OCI-LY7 (cell line): ENCODE measurements around the gene MUC5B. TPM values are rescaled to one million over a fixed set of nuclear protein-coding genes. Genes with fewer than 3 reads are reported as not detected.

Experiments
- BruUV-seq: library from RNA; stranded (reverse); fragments of 400-500 nt; replicated peaks from 2 replicates; lab custom pipeline; 2021; lab: Mats Ljungman, UMichigan
- CTCF ChIA-PET: fragments of 300-600 bp; sonication (Branson Sonifier 250); formaldehyde crosslinking; loops from one replicate; lab custom pipeline; 2022; ENCODE audit warnings: antibody characterized with exemption; ENCODE audit not compliant: unreplicated experiment; lab: Charles Lee
- POLR2A ChIA-PET: fragments of 300-600 bp; sonication (Branson Sonifier 250); formaldehyde crosslinking; loops from one replicate; lab custom pipeline; 2022; ENCODE audit warnings: antibody characterized with exemption; lab: Charles Lee
- DNase-seq: peaks from one replicate; pipeline ENCODE4 v3.0.0-alpha.2; 2015; ENCODE audit warnings: low spot score
- H2AFZ ChIP-seq: fragments of 200-600 bp; sonication (generic), shearing (Covaris generic); 2 replicates; pipeline ENCODE4 v1.6.1; 2014; ENCODE audit warnings: mild to moderate bottlenecking, antibody characterized with exemption, low read length, moderate library complexity
- H3K27ac ChIP-seq: fragments of 200-600 bp; sonication (generic); 2 replicates; pipeline ENCODE4 v1.5.1; 2014; ENCODE audit warnings: mixed run types, low read depth, mild to moderate bottlenecking, moderate library complexity, low read length, inconsistent platforms; ENCODE audit not compliant: poor library complexity, severe bottlenecking
- H3K36me3 ChIP-seq: fragments of 200-600 bp; sonication (generic); 2 replicates; pipeline ENCODE4 v1.6.1; 2014; ENCODE audit warnings: mild to moderate bottlenecking, antibody characterized with exemption, low read length, moderate library complexity, mixed read lengths; ENCODE audit not compliant: insufficient read depth
- H3K4me1 ChIP-seq: fragments of 200-600 bp; sonication (generic); 2 replicates; pipeline ENCODE4 v1.5.1; 2014; ENCODE audit warnings: mild to moderate bottlenecking, low read length; ENCODE audit not compliant: insufficient read depth, poor library complexity, severe bottlenecking
- H3K4me2 ChIP-seq: fragments of 200-600 bp; sonication (generic); 2 replicates; pipeline ENCODE4 v1.6.1; 2014; ENCODE audit warnings: mild to moderate bottlenecking, low read length
- H3K4me3 ChIP-seq: fragments of 200-600 bp; sonication (generic); 2 replicates; pipeline ENCODE4 v1.5.1; 2014; ENCODE audit warnings: mild to moderate bottlenecking, low read depth, low read length; ENCODE audit not compliant: poor library complexity, severe bottlenecking
- H3K79me2 ChIP-seq: fragments of 200-600 bp; sonication (generic); 2 replicates; pipeline ENCODE4 v1.6.1; 2016; ENCODE audit warnings: low read depth, mild to moderate bottlenecking, low read length, moderate library complexity, mixed read lengths; ENCODE audit not compliant: insufficient read depth
- H3K9me2 ChIP-seq: fragments of 200-600 bp; sonication (generic); 2 replicates; pipeline ENCODE4 v1.6.1; 2016; ENCODE audit warnings: mild to moderate bottlenecking, low read length, mixed read lengths; ENCODE audit not compliant: insufficient read depth
- H3K9me3 ChIP-seq: fragments of 200-600 bp; sonication (generic); 2 replicates; pipeline ENCODE4 v1.6.1; 2014; ENCODE audit warnings: mild to moderate bottlenecking, mixed run types, low read length, mixed read lengths
- H4K20me1 ChIP-seq: fragments of 200-600 bp; sonication (generic); 2 replicates; pipeline ENCODE4 v1.6.1; 2014; ENCODE audit warnings: mild to moderate bottlenecking, antibody characterized with exemption, low read length, moderate library complexity, mixed read lengths; ENCODE audit not compliant: insufficient read depth
- EZH2phosphoT487 ChIP-seq: fragments of 200-600 bp; sonication (generic); IDR thresholded peaks from 2 replicates; pipeline ENCODE4 v1.6.1; 2018; ENCODE audit warnings: low read depth, borderline replicate concordance, mild to moderate bottlenecking, mixed run types, antibody characterized with exemption, low read length, moderate library complexity, mixed read lengths
- intact Hi-C: fragments of 100-400 bp; cut with micrococcal nuclease; formaldehyde crosslinking; loops from one replicate; pipeline ENCODE4 v1.10.0; 2022; ENCODE audit not compliant: unreplicated experiment
- total RNA-seq, 2 experiments: library from RNA; depleted of rRNA in 1 of 2; stranded (reverse); fragments of >200 nt in 1 of 2; shearing (Covaris generic) in 1 of 2; gene quantifications; 2 replicates each; pipeline ENCODE4 v1.2.3, GENCODE V29; 2014 to 2022
- TF ChIP-seq, protein P1 (sequence below): fragments of 200-600 bp; sonication (generic); conservative IDR thresholded peaks from 2 replicates; pipeline ENCODE4 v1.5.1; 2014; ENCODE audit warnings: mild to moderate bottlenecking, antibody characterized with exemption, low read length, moderate library complexity, mixed read lengths

MUC5B gene
- total RNA-seq, 2 experiments from 2014 or later: under 0.01 TPM; not detected in 1

DNA sequence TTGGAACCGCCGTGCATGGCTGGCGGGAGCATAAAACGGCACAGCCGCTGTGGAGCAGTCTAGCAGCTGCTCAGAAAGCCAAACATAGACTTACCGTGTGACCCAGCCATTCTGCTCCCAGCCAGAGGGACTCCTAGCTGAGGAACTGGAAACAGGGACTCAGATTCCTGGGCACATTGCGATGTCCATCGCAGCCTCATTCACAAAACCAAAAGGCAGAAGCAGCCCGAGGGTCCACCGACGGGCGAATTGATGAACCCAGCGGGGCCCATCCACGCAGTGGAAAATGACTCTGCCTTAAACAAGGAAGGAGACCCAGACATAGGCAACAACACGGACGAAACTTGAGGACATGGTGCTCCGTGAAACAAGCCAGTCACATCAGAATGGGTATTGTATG is 5.7 kb upstream of the MUC5B start:
- Histone ChIP-seq H3K4me2 (no peak overlapping the region), H3K27ac (no peak overlapping the region), H3K4me3 (no peak overlapping the region), H4K20me1 (no peaks in the 10 kb centered on the region), H2AFZ (no peak overlapping the region), H3K4me1 (no peaks in the 10 kb centered on the region), H3K9me3 (no peaks in the 10 kb centered on the region), H3K36me3 (no peaks in the 10 kb centered on the region), H3K9me2 (no peaks in the 10 kb centered on the region), H3K79me2 (no peaks in the 10 kb centered on the region)
- no TSS peak for BruUV-seq
- no peak for DNase-seq
- ChIA-PET CTCF (no interaction called here), POLR2A (no interaction called here)
- TF ChIP-seq EZH2phosphoT487: no peak
- TF ChIP-seq, protein P1, sequence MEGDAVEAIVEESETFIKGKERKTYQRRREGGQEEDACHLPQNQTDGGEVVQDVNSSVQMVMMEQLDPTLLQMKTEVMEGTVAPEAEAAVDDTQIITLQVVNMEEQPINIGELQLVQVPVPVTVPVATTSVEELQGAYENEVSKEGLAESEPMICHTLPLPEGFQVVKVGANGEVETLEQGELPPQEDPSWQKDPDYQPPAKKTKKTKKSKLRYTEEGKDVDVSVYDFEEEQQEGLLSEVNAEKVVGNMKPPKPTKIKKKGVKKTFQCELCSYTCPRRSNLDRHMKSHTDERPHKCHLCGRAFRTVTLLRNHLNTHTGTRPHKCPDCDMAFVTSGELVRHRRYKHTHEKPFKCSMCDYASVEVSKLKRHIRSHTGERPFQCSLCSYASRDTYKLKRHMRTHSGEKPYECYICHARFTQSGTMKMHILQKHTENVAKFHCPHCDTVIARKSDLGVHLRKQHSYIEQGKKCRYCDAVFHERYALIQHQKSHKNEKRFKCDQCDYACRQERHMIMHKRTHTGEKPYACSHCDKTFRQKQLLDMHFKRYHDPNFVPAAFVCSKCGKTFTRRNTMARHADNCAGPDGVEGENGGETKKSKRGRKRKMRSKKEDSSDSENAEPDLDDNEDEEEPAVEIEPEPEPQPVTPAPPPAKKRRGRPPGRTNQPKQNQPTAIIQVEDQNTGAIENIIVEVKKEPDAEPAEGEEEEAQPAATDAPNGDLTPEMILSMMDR: no peak
- intact Hi-C loops: no loop called here

DNA sequence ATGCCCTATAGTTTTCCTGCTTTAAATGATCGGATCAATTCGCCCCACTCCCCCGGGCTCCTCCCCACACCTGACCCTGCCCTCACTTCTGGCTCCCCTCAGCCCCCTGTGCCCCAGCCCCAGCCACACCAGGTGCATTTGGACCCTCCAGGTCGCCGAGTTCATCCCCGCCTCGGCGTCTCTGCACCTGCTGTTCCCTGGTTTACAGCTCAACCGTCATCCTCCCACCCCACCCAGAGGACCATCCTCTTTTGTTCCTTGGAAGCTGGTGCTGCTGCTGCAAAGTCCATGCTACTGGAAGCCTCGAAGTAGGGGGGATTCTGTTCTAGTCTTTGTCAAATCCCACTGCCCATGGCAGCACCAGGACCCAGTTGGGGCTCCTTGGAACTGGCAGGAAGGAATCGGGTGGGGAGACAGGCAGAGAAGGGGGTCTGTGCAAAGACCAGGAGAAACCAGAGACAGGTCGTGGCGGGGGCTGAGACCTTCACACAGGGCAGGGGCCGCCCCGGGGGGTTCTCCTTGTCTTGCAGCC is 4.5 kb upstream of the MUC5B start:
- TF ChIP-seq, protein P1: no peak
- no peak for TF ChIP-seq EZH2phosphoT487
- CTCF ChIA-PET: no interaction called here
- Histone ChIP-seq H3K4me2 (no peak overlapping the region), H3K27ac (no peak overlapping the region), H4K20me1 (no peaks in the 10 kb centered on the region), H3K79me2 (no peaks in the 10 kb centered on the region), H3K4me3 (no peak overlapping the region), H3K4me1 (no peaks in the 10 kb centered on the region), H3K36me3 (no peaks in the 10 kb centered on the region), H3K9me2 (no peaks in the 10 kb centered on the region), H3K9me3 (no peaks in the 10 kb centered on the region), H2AFZ (no peak overlapping the region)
- intact Hi-C loops: no loop called here
- no TSS peak for BruUV-seq
- DNase-seq: no peak
- POLR2A ChIA-PET: no interaction called here

DNA sequence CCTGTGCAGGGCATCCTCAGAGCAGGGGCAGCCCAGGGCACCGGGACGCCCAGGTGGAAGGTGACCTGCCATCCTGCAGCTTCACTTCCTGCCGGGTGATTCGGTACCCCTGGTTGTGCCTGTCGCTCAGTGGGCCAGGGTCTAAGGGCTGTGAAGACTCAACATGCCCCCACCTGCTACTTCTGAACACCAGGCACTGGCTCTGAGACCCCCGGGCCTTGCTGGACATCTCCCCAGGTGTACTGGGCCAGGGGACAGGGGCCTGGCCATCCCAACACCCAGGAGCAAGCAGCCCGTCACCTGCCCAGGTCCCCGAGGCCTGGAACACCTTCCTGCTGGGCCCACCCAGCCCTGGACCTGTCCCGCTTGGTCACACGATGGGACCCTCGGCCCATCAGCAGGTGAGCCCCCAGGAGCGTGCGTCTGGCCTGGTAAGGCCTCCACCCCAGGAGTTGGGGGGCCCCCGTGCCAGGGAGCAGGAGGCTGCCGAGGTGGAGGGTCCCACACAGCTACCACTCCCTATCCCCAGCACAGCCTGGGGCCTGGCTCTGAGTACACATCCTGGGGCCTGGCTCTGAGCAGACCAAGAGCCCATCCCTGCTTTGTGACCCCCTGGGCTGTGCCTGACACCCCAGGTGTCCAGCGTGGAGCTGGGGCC is 3.9 kb upstream of the MUC5B start:
- Histone ChIP-seq H3K27ac (no peak overlapping the region), H3K36me3 (no peaks in the 10 kb centered on the region), H3K4me1 (no peaks in the 10 kb centered on the region), H3K9me2 (no peaks in the 10 kb centered on the region), H3K79me2 (no peaks in the 10 kb centered on the region), H2AFZ (no peak overlapping the region), H3K9me3 (no peaks in the 10 kb centered on the region), H3K4me3 (no peak overlapping the region), H4K20me1 (no peaks in the 10 kb centered on the region), H3K4me2 (no peak overlapping the region)
- intact Hi-C loops: no loop called here
- TF ChIP-seq EZH2phosphoT487: no peak
- TF ChIP-seq, protein P1: no peak
- POLR2A ChIA-PET: no interaction called here
- no peak for DNase-seq
- CTCF ChIA-PET: no interaction called here
- no TSS peak for BruUV-seq
